Hepatocyte (in vitro differentiated cells): ENCODE measurements around the gene CBR3. TPM values are rescaled to one million over a fixed set of nuclear protein-coding genes. Genes with fewer than 3 reads are reported as not detected.

Source experiments
- DNase-seq: peaks from one replicate; pipeline ENCODE4 v3.0.0-alpha.2; 2016; ENCODE audit warnings: low spot score
- H2AFZ ChIP-seq: fragments of 200-600 bp; sonication (generic); 2 replicates; pipeline ENCODE4 v1.6.0; 2016; ENCODE audit warnings: antibody characterized with exemption, mild to moderate bottlenecking
- H3K27ac ChIP-seq: fragments of 200-600 bp; sonication (generic); 2 replicates; pipeline ENCODE4 v1.5.1; 2016; ENCODE audit warnings: mild to moderate bottlenecking
- H3K27me3 ChIP-seq: fragments of 200-600 bp; sonication (generic); 2 replicates; pipeline ENCODE4 v1.6.1; 2016
- H3K36me3 ChIP-seq: fragments of 200-600 bp; sonication (generic); replicated peaks from 2 replicates; pipeline ENCODE4 v1.5.1; 2016; ENCODE audit warnings: low read depth; ENCODE audit not compliant: insufficient read depth
- H3K4me1 ChIP-seq: fragments of 200-600 bp; sonication (generic); 2 replicates; pipeline ENCODE4 v1.5.1; 2016; ENCODE audit warnings: mild to moderate bottlenecking, moderate library complexity; ENCODE audit not compliant: insufficient read depth
- H3K4me2 ChIP-seq: fragments of 200-600 bp; sonication (generic); 2 replicates; pipeline ENCODE4 v1.6.0; 2016
- H3K4me3 ChIP-seq: fragments of 200-600 bp; sonication (generic); 2 replicates; pipeline ENCODE4 v1.5.1; 2016; ENCODE audit warnings: mild to moderate bottlenecking
- H3K79me2 ChIP-seq: fragments of 200-600 bp; sonication (generic); 2 replicates; pipeline ENCODE4 v1.6.0; 2017; ENCODE audit warnings: mild to moderate bottlenecking
- H3K9me2 ChIP-seq: fragments of 200-600 bp; sonication (generic); replicated peaks from 2 replicates; pipeline ENCODE4 v1.6.0; 2017; ENCODE audit warnings: mild to moderate bottlenecking; ENCODE audit not compliant: insufficient read depth
- H3K9me3 ChIP-seq: fragments of 200-600 bp; sonication (generic); 2 replicates; pipeline ENCODE4 v1.5.1; 2016; ENCODE audit warnings: low read depth, mild to moderate bottlenecking
- H4K20me1 ChIP-seq: fragments of 200-600 bp; sonication (generic); 2 replicates; pipeline ENCODE4 v1.6.0; 2016; ENCODE audit warnings: mild to moderate bottlenecking; ENCODE audit not compliant: insufficient read depth, poor library complexity, severe bottlenecking
- EZH2 ChIP-seq: fragments of 200-600 bp; sonication (generic); IDR thresholded peaks from 2 replicates; pipeline ENCODE4 v1.6.1; 2016; ENCODE audit warnings: antibody characterized with exemption, mild to moderate bottlenecking, borderline replicate concordance
- EZH2phosphoT487 ChIP-seq: fragments of 200-600 bp; sonication (generic); IDR thresholded peaks from one replicate; pipeline ENCODE4 v1.6.1; 2018; ENCODE audit warnings: antibody characterized with exemption, mild to moderate bottlenecking, low read depth, moderate library complexity; ENCODE audit not compliant: unreplicated experiment, severe bottlenecking
- WGBS: methylation state at CpG from one replicate; pipeline ENCODE4 v1.1.6; 2016; ENCODE audit warnings: low lambda C conversion rate; ENCODE audit errors: missing lambda C conversion rate; 5-methylcytosine and 5-hydroxymethylcytosine counted together
- polyA plus RNA-seq: library from polyadenylated mRNA; unstranded; fragments of >200 nt; fragmentation: Nextera tagmentation; extraction: Ambion mirVana; gene quantifications from 2 replicates; pipeline ENCODE4 v1.2.1, GENCODE V29; 2016
- total RNA-seq: library from RNA; depleted of rRNA; stranded (reverse); fragments of >200 nt; gene quantifications from 2 replicates; pipeline ENCODE4 v1.2.3, GENCODE V29; 2014
- TF ChIP-seq, protein P1 (sequence below): fragments of 200-600 bp; sonication (generic); IDR thresholded peaks from 2 replicates; pipeline ENCODE4 v1.5.1; 2016; ENCODE audit warnings: antibody characterized with exemption, mild to moderate bottlenecking; ENCODE audit not compliant: poor library complexity

The CBR3 gene
- total and polyA plus RNA-seq, 2 experiments from 2014 or later: 0.22 to 1.7 TPM

DNA sequence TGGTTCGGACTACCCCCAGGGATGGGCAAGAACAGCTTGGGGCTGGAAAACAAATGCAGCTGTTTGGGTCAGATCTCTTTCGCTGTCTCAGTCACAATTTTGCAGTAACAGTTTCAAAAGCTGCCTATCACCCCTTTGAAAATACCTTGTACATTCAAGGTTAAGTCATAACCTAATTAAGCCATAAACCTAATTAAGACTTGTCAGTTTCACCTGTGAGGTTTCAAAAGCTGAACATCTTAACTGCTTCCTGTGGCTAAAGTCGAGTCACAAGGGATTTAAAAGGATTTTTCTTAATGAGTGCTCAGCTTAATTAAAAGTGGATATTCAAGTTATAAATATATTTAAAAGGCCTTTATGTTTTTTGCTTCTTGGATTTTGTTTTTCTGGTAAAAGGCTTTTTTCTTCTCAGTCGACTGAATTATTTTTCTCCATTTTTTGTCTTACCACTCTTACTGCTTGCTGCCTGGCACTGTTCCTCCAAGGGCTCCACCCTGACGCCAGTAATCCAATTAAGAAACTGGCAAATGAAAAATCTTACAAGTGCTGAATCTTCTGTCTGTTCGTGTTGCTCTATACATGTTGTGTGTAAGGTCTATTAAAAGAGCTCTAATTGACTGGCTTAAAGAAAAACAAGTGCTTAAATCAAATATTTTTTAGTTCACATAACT lies 33.8 kb upstream of the CBR3 start:
- no peak overlapping the region for H3K4me2 ChIP-seq
- H2AFZ ChIP-seq: no peak overlapping the region
- H3K9me2 ChIP-seq: no peaks in the 10 kb centered on the region
- H4K20me1 ChIP-seq: no peaks in the 10 kb centered on the region
- H3K27me3 ChIP-seq: peaks cover 10% of the 10 kb centered on the region
- TF ChIP-seq, protein P1, sequence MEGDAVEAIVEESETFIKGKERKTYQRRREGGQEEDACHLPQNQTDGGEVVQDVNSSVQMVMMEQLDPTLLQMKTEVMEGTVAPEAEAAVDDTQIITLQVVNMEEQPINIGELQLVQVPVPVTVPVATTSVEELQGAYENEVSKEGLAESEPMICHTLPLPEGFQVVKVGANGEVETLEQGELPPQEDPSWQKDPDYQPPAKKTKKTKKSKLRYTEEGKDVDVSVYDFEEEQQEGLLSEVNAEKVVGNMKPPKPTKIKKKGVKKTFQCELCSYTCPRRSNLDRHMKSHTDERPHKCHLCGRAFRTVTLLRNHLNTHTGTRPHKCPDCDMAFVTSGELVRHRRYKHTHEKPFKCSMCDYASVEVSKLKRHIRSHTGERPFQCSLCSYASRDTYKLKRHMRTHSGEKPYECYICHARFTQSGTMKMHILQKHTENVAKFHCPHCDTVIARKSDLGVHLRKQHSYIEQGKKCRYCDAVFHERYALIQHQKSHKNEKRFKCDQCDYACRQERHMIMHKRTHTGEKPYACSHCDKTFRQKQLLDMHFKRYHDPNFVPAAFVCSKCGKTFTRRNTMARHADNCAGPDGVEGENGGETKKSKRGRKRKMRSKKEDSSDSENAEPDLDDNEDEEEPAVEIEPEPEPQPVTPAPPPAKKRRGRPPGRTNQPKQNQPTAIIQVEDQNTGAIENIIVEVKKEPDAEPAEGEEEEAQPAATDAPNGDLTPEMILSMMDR: no peak
- TF ChIP-seq EZH2phosphoT487: no peak
- H3K36me3 ChIP-seq: no peaks in the 10 kb centered on the region
- no peak overlapping the region for H3K4me3 ChIP-seq
- WGBS: 75% methylated on average over 6 of the region's 6 CpGs
- H3K79me2 ChIP-seq: no peaks in the 10 kb centered on the region
- DNase-seq: no peak
- no peak overlapping the region for H3K27ac ChIP-seq
- H3K4me1 ChIP-seq: peaks cover 4% of the 10 kb centered on the region
- no peaks in the 10 kb centered on the region for H3K9me3 ChIP-seq

DNA sequence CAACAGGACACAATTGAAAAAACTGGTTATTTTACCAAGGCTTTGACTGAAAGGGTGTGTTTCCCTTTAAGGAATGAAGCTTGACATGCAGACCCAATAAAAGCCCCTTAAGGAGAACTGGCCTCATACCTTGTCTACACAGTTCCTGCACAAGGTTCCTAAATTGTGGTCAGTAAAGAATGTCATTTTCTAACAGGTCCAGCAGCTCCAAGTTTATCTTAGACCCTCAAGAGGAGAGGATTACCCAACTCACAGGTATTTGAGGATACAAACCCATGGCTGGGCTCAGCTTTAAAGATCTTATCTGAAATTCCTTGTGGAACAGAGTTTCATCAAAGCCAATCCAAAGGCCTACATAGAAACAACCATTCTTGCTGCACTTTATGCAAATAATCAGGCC lies 31.4 kb upstream of the CBR3 start:
- Histone ChIP-seq H3K4me2 (no peak overlapping the region), H3K79me2 (no peaks in the 10 kb centered on the region), H3K36me3 (no peaks in the 10 kb centered on the region), H3K27ac (no peak overlapping the region), H2AFZ (no peak overlapping the region), H3K4me1 (no peaks in the 10 kb centered on the region), H3K9me3 (no peaks in the 10 kb centered on the region), H3K4me3 (no peak overlapping the region), H3K9me2 (no peaks in the 10 kb centered on the region), H3K27me3 (peaks cover 14% of the 10 kb centered on the region), H4K20me1 (no peaks in the 10 kb centered on the region)
- no peak for DNase-seq
- TF ChIP-seq EZH2 (no peak), EZH2phosphoT487 (no peak)
- TF ChIP-seq, protein P1: no peak

DNA sequence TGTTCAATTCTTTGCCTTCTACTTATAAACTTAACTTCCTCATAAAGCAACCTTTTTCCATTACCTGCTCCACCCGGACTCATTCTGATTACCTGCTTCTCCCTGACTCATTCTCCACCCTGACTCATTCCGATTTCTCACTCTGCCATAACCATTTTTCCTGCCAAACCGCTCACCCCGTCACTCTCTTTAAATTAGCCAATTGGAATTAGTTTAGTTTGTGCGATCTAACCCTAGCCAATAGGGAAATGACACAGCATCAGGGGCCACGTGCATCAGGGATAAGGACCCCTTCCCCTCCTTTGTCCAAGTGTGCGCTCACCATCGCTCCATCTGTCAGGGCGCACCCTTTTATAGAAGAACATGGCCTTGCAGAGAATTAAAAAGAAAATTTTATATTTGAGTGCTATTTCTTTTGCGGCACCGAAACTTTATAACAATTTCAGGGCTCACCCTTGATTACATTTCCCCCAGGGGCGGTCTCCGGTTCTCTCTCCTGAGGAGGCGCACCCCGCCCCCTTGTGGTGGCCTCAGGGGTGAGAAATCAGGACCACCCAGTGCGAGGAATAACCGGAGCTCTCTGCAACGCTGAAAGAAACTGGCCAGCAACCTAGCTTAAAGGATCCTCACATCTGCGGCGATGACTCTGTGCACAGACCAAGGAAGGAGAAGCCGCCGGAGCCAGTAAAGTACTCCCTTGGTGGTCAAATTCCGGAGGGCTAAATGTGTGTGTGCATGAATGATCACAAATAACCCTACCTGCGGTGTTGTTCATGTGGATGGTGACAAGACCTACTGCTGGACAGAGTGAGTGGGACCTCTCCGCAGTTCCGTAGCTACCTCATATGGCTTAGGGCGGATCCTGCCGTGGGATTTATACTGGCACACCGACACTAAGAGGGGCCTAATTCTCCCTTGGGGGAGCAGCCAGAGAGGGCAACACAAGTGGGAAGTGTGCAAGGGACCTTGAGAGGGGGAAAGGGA lies 30.3 kb upstream of the CBR3 start:
- Histone ChIP-seq H3K9me2 (no peaks in the 10 kb centered on the region), H3K79me2 (no peaks in the 10 kb centered on the region), H3K36me3 (no peaks in the 10 kb centered on the region), H2AFZ (no peak overlapping the region), H4K20me1 (no peaks in the 10 kb centered on the region), H3K27me3 (peaks cover 14% of the 10 kb centered on the region), H3K9me3 (no peaks in the 10 kb centered on the region), H3K4me2 (peak overlapping the region; percentile 46), H3K4me3 (no peak overlapping the region), H3K4me1 (no peaks in the 10 kb centered on the region), H3K27ac (no peak overlapping the region)
- WGBS: 62% methylated on average over 29 of the region's 29 CpGs
- peak; percentile 41 for DNase-seq
- no peak for TF ChIP-seq EZH2phosphoT487
- TF ChIP-seq, protein P1: peak; percentile 45
- TF ChIP-seq EZH2: no peak
